Posterior cingulate gyrus (tissue), 11 donors: ENCODE measurements around the gene CD7.
"Not testable (repeated sequence)": the region's sequence is repeated elsewhere in the genome, so short reads cannot be mapped to it uniquely, and the experiment has no call there.

Experiments used
- DNase-seq, 10 donors: peaks; one replicate each; pipeline versions ENCODE4 v3.0.0 to v3.0.0-alpha.2; 2020 to 2021; ENCODE audit warnings: mixed read lengths in 3 of 10
- intact Hi-C: fragments of 100-400 bp; cut with DNase I; formaldehyde crosslinking; loops from one replicate; pipeline ENCODE4 v1.15.1; 2023

Gene CD7

GRCh38 chr17:82348434-82348833 is 31.0 kb upstream of the CD7 start:
- DNase-seq = peak in 3 of 10 donors; percentile 28 to 70 (median 41)
- intact Hi-C loops = no loop called here

- intact Hi-C loops = not testable (repeated sequence)
- peak in 2 of 10 donors; percentile 15 to 48 for DNase-seq
Observed at GRCh38 chr17:82347994-82348393, 30.6 kb upstream of the CD7 start.

- intact Hi-C loops = no loop called here
- peak in 1 of 10 donors; percentile 64 for DNase-seq
Observed at GRCh38 chr17:82346342-82347300, 29.2 kb upstream of the CD7 start.

GRCh38 chr17:82345151-82345976 is 28.0 kb upstream of the CD7 start:
- peak in 3 of 10 donors; percentile 49 to 77 (median 65) for DNase-seq
- intact Hi-C loops = no loop called here

- peak in 3 of 10 donors; percentile 7 to 63 (median 48) for DNase-seq
- intact Hi-C loops = no loop called here
Observed at GRCh38 chr17:82344175-82344907, 26.9 kb upstream of the CD7 start.

GRCh38 chr17:82343560-82343959 is 26.2 kb upstream of the CD7 start:
- intact Hi-C loops = no loop called here
- peak in 1 of 10 donors; percentile 46 for DNase-seq

- peak in 1 of 10 donors; percentile 57 for DNase-seq
- intact Hi-C loops = no loop called here
Observed at GRCh38 chr17:82342361-82343079, 25.1 kb upstream of the CD7 start.

- no peak for DNase-seq
- intact Hi-C loops = no loop called here
Observed at GRCh38 chr17:82339634-82340580, 22.5 kb upstream of the CD7 start.

GRCh38 chr17:82338858-82339633 is 21.6 kb upstream of the CD7 start:
- intact Hi-C loops = no loop called here
- peak in 1 of 10 donors; percentile 85 for DNase-seq

- DNase-seq = no peak
- intact Hi-C loops = no loop called here
Observed at GRCh38 chr17:82334622-82335394, 17.4 kb upstream of the CD7 start.

- intact Hi-C loops = no loop called here
- no peak for DNase-seq
Observed at GRCh38 chr17:82334204-82334621, 16.8 kb upstream of the CD7 start.

GRCh38 chr17:82333279-82334171 is 16.1 kb upstream of the CD7 start, which contains the start of gene SECTM1:
SECTM1 (minus strand) TSS chr17:82333766; CDS start chr17:82327240, 6,526 bp downstream.
- intact Hi-C loops = no loop called here
- peak in 3 of 10 donors; percentile 8 to 24 (median 19) for DNase-seq

- intact Hi-C loops = no loop called here
- DNase-seq = peak in 3 of 10 donors; percentile 34 to 39 (median 37)
Observed at GRCh38 chr17:82332669-82333278, 15.4 kb upstream of the CD7 start.

- intact Hi-C loops = no loop called here
Observed at GRCh38 chr17:82331345-82331939, 14.0 kb upstream of the CD7 start.

More at GRCh38 chr17:82331345-82331939, 14.0 kb upstream of the CD7 start:
- no peak for DNase-seq
